HepG2 (cell line): ENCODE measurements around the gene DENND1C. TPM values are rescaled to one million over a fixed set of nuclear protein-coding genes. Genes with fewer than 3 reads are reported as not detected.
"Not testable (repeated sequence)": the region's sequence is repeated elsewhere in the genome, so short reads cannot be mapped to it uniquely, and the experiment has no call there.

Experiments used
- ATAC-seq: fragments of 200-7000 bp; cut with Tn5 transposase; 3 replicates; pipeline ENCODE4 v1.9.1; 2020; ENCODE audit warnings: mild to moderate bottlenecking, moderate library complexity
- BruUV-seq: library from RNA; stranded (reverse); fragments of 400-500 nt; replicated peaks from 2 replicates; lab custom pipeline; 2021; lab: Mats Ljungman, UMichigan
- CTCF ChIA-PET: fragments of 300-600 bp; formaldehyde crosslinking; extraction: SDS; loops from one replicate; lab custom pipeline; 2021; ENCODE audit warnings: low total read pairs, inconsistent platforms, low intra/inter-chr PET ratio; lab: Yijun Ruan, JAX
- POLR2A ChIA-PET: fragments of 350-600 bp; sonication (Branson Sonifier 250); formaldehyde crosslinking; loops from one replicate; lab custom pipeline; 2020; ENCODE audit warnings: antibody characterized with exemption, inconsistent platforms; lab: Yijun Ruan, JAX
- DNase-seq: peaks from one replicate; pipeline ENCODE4 v3.0.0-alpha.2; 2015; ENCODE audit warnings: low spot score
- FAIRE-seq: peaks from 3 replicates; lab custom pipeline; 2011; peaks lifted over from hg19 to GRCh38; lab: Jason Lieb, UNC
- H2AFZ ChIP-seq: one replicate; pipeline ENCODE4 v1.6.1; 2011; ENCODE audit warnings: low read length, inconsistent platforms
- H3K27ac ChIP-seq: fragments of 300-600 bp; 3 replicates; pipeline ENCODE4 v1.8.0; 2011; ENCODE audit warnings: mixed run types, mild to moderate bottlenecking, mixed read lengths, low read length, inconsistent platforms; ENCODE audit not compliant: insufficient read depth; ENCODE audit errors: extremely low read length
- H3K27me3 ChIP-seq, 2 experiments: fragments of 200-600 bp in 1 of 2; 2 replicates in 1 of 2; 3 replicates in 1 of 2; pipeline versions ENCODE4 v1.6.0 to v1.8.0; 2011; ENCODE audit warnings: low read length in 2 of 2, mild to moderate bottlenecking in 2 of 2, moderate library complexity in 2 of 2, inconsistent platforms in 1 of 2; ENCODE audit not compliant: insufficient read depth in 2 of 2, control insufficient read depth in 1 of 2
- H3K36me3 ChIP-seq, 2 experiments: fragments of 200-600 bp in 1 of 2; replicated peaks in 1 of 2; 2 replicates in 1 of 2; 3 replicates in 1 of 2; pipeline versions ENCODE4 v1.5.1 to v1.8.0; 2011; ENCODE audit warnings: low read length in 2 of 2, inconsistent platforms in 1 of 2; ENCODE audit not compliant: insufficient read depth in 2 of 2, control insufficient read depth in 1 of 2
- H3K4me1 ChIP-seq: 2 replicates; pipeline ENCODE4 v1.5.1; 2012; ENCODE audit warnings: low read length, inconsistent platforms; ENCODE audit not compliant: insufficient read depth
- H3K4me2 ChIP-seq: 2 replicates; pipeline ENCODE4 v1.6.0; 2011; ENCODE audit warnings: low read depth, low read length, inconsistent platforms
- H3K4me3 ChIP-seq, 3 experiments: fragments of 200-600 bp in 1 of 3; sonication (generic), shearing (Covaris generic) in 1 of 3; replicated peaks in 1 of 3; 2 replicates each; pipeline ENCODE4 v1.5.1; 2011 to 2016; ENCODE audit warnings: low read length in 3 of 3, inconsistent platforms in 2 of 3, low read depth in 2 of 3, mild to moderate bottlenecking in 2 of 3, control low read depth in 1 of 3, mixed read lengths in 1 of 3; ENCODE audit not compliant: insufficient read depth in 1 of 3
- H3K79me2 ChIP-seq: one replicate; pipeline ENCODE4 v1.6.1; 2011; ENCODE audit warnings: low read length, inconsistent platforms; ENCODE audit not compliant: insufficient read depth
- H3K9ac ChIP-seq: 2 replicates; pipeline ENCODE4 v1.6.0; 2011; ENCODE audit warnings: mild to moderate bottlenecking, low read depth, low read length, inconsistent platforms; ENCODE audit not compliant: insufficient read depth
- H3K9me3 ChIP-seq: 2 replicates; pipeline ENCODE4 v1.5.1; 2012; ENCODE audit warnings: mild to moderate bottlenecking, low read length
- H4K20me1 ChIP-seq: 2 replicates; pipeline ENCODE4 v1.6.0; 2011; ENCODE audit warnings: inconsistent platforms, mild to moderate bottlenecking, low read length, moderate library complexity; ENCODE audit not compliant: insufficient read depth
- HNRNPK ChIP-seq: fragments of 200-400 bp; formaldehyde crosslinking; IDR thresholded peaks from 2 replicates; pipeline ENCODE4 v1.6.1; 2018; ENCODE audit warnings: low read length, low read depth, moderate library complexity, mild to moderate bottlenecking; ENCODE audit not compliant: poor library complexity, severe bottlenecking
- JUND ChIP-seq: sonication (generic); formaldehyde crosslinking; IDR thresholded peaks from 2 replicates; pipeline ENCODE4 v1.8.0; 2022; ENCODE audit warnings: mild to moderate bottlenecking, missing genetic modification reagents
- MLLT10 ChIP-seq: sonication (generic); formaldehyde crosslinking; IDR thresholded peaks from 2 replicates; pipeline ENCODE4 v1.4.0; 2020; ENCODE audit warnings: missing genetic modification reagents
- SALL1 ChIP-seq: sonication (generic); formaldehyde crosslinking; IDR thresholded peaks from 2 replicates; pipeline ENCODE4 v1.8.0; 2022; ENCODE audit warnings: mild to moderate bottlenecking, missing genetic modification reagents
- ZNF143 ChIP-seq: sonication (generic); formaldehyde crosslinking; IDR thresholded peaks from 2 replicates; pipeline ENCODE4 v1.4.0; 2020; ENCODE audit warnings: missing genetic modification reagents
- ZNF17 ChIP-seq: sonication (generic); formaldehyde crosslinking; IDR thresholded peaks from 2 replicates; pipeline ENCODE4 v1.5.0; 2020; ENCODE audit warnings: mild to moderate bottlenecking, missing genetic modification reagents
- ZNF230 ChIP-seq: sonication (generic); formaldehyde crosslinking; IDR thresholded peaks from 2 replicates; pipeline ENCODE4 v1.4.0; 2020; ENCODE audit warnings: mild to moderate bottlenecking, missing genetic modification reagents
- ZNF737 ChIP-seq: sonication (generic); formaldehyde crosslinking; IDR thresholded peaks from 2 replicates; pipeline ENCODE4 v1.5.0; 2020; ENCODE audit warnings: missing genetic modification reagents, mild to moderate bottlenecking, borderline replicate concordance
- WGBS: methylation state at CpG from one replicate; pipeline ENCODE4 v1.1.6; 2017; ENCODE audit warnings: low lambda C conversion rate; 5-methylcytosine and 5-hydroxymethylcytosine counted together
- in situ Hi-C: cut with HindIII; loops from 2 replicates; pipeline ENCODE4 v1.10.0; 2017; ENCODE audit warnings: low pct_unique_long_range_greater_than_20kb; ENCODE audit not compliant: extremely low pct_ligation_motif_present
- intact Hi-C: fragments of 100-400 bp; cut with micrococcal nuclease; formaldehyde crosslinking; loops from one replicate; pipeline ENCODE4 v1.10.0; 2022; ENCODE audit not compliant: unreplicated experiment
- polyA plus RNA-seq, 8 experiments: library from polyadenylated mRNA; depleted of rRNA in 3 of 8; stranded (reverse) in 7 of 8; unstranded in 1 of 8; fragments of >200 nt; fragmentation: Illumina TruSeq in 4 of 8; extraction: Trizol in 4 of 8; gene quantifications; 2 replicates each; pipeline versions ENCODE4 v1.2.1 to v1.2.3, GENCODE V29; 2011 to 2016; ENCODE audit warnings: low read depth in 4 of 8, missing spikeins in 1 of 8, mixed read lengths in 1 of 8; ENCODE audit not compliant: insufficient read depth in 1 of 8
- total RNA-seq, 5 experiments: library from RNA; depleted of rRNA; stranded (reverse); fragments of >200 nt; fragmentation: Illumina TruSeq; extraction: Trizol; gene quantifications; 2 replicates each; pipeline ENCODE4 v1.2.3, GENCODE V29; 2016; ENCODE audit warnings: low read depth in 1 of 5
- TF ChIP-seq, protein P1 (sequence below): sonication (generic); formaldehyde crosslinking; IDR thresholded peaks from 2 replicates; pipeline ENCODE4 v1.4.0; 2020; ENCODE audit warnings: mild to moderate bottlenecking, low read depth, missing genetic modification reagents
- TF ChIP-seq, protein P2 (sequence below): IDR thresholded peaks from 2 replicates; pipeline ENCODE4 v1.6.1; 2016; ENCODE audit warnings: missing biosample characterization, missing genetic modification reagents, low read depth

The DENND1C gene
- total and polyA plus RNA-seq, 2 of the 13 experiments (the other 11 are each of a cell fraction or from before 2014, with no cell fraction given) = 0.04 to 0.73 TPM

DNA sequence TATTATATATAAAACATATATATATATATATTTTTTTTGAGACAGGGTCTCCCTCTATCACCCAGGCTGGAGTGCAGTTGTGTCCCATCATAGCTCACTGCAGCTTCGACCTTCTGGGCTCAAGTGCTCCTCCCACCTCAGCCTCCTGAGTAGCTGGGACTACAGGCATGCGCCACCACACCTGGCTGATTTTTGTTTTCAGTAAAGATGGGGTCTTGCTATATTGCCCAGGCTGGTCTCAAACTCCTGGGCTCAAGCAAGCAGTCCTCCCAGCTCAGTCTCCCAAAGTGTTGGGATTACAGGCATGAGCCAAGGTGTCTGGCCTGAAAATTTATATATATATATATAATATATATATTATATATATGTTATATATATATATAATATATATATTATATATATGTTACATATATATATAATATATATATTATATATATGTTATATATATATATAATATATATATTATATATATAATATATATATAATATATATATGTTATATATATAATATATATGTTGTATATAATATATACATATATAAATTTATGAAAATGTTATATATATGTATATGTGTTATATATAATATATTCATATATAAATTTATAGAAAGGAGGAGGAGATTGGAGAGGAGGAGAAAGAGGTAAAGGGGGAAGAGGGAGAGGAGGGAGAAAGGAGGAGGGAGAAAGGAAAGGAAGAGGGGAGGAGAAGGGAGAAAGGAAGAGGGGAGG is 52.7 kb downstream of the DENND1C start:
- H3K27ac ChIP-seq, H3K4me3 ChIP-seq, intact Hi-C loops, POLR2A ChIA-PET, H3K9me3 ChIP-seq, H3K27me3 ChIP-seq, FAIRE-seq, H3K79me2 ChIP-seq, ATAC-seq, H3K4me2 ChIP-seq, H2AFZ ChIP-seq: not testable (repeated sequence)
- H3K4me1 ChIP-seq = peaks cover 14% of the 10 kb centered on the region
- peak; percentile 92 for TF ChIP-seq HNRNPK
- TF ChIP-seq, all 625 proteins: peak for 1; not testable (repeated sequence) for 624
- BruUV-seq, CTCF ChIA-PET, H3K36me3 ChIP-seq, H3K9ac ChIP-seq, DNase-seq, in situ Hi-C loops, H4K20me1 ChIP-seq: not testable (repeated sequence)
- WGBS = 50% methylated on average over 2 of the region's 2 CpGs

DNA sequence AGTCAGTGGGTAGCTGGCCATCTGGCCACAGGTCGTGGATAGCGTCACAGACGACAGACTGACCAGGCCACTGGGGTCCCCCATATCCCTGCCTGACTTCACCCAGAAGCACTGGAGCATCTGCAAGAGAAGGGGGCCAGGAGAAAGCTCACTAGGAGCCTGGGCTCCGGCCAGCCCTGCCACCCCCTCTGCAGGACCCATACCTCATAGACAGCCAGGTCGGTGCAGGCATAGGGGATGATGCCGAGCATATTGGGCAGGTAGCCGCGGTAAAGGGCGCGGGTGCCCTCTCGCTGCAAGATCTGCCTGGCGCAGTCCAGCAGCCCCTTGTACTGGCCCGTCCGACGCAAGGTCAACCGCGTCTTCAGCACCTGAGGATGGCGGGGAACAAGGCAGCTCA is 54.5 kb downstream of the DENND1C start:
- no peak for FAIRE-seq

More for the DNA sequence above, 54.5 kb downstream of the DENND1C start:
- no peak overlapping the region for H3K4me3 ChIP-seq
- H3K36me3 ChIP-seq = peaks cover 1 to 5% of the 10 kb centered on the region in 2 experiments; a peak in 3 of 5 replicates
- no peak for DNase-seq
- H4K20me1 ChIP-seq = peaks cover 20% of the 10 kb centered on the region
- no peak overlapping the region for H3K27ac ChIP-seq
- CTCF ChIA-PET = no interaction called here
- no peaks in the 10 kb centered on the region for H3K9me3 ChIP-seq
- no peak overlapping the region for H3K9ac ChIP-seq
- no peak overlapping the region for H3K4me2 ChIP-seq
- POLR2A ChIA-PET = interaction anchor here (3.0 kb wide), 1 partner anchor 54 kb away, joined by 29 read pairs; the partner anchor contains the start of gene ALKBH7
- H2AFZ ChIP-seq = no peak overlapping the region
- WGBS = 94% methylated on average over 7 of the region's 18 CpGs
- TF ChIP-seq SALL1 (CRISPR knock-in tag) (no peak), ZNF230 (CRISPR knock-in tag) (no peak), ZNF737 (CRISPR knock-in tag) (no peak), MLLT10 (CRISPR knock-in tag) (no peak), ZNF143 (CRISPR knock-in tag) (no peak), JUND (no peak), ZNF17 (no peak)
- TF ChIP-seq, protein P1, sequence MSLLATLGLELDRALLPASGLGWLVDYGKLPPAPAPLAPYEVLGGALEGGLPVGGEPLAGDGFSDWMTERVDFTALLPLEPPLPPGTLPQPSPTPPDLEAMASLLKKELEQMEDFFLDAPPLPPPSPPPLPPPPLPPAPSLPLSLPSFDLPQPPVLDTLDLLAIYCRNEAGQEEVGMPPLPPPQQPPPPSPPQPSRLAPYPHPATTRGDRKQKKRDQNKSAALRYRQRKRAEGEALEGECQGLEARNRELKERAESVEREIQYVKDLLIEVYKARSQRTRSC (CRISPR knock-in tag) = no peak
- TF ChIP-seq, protein P2, sequence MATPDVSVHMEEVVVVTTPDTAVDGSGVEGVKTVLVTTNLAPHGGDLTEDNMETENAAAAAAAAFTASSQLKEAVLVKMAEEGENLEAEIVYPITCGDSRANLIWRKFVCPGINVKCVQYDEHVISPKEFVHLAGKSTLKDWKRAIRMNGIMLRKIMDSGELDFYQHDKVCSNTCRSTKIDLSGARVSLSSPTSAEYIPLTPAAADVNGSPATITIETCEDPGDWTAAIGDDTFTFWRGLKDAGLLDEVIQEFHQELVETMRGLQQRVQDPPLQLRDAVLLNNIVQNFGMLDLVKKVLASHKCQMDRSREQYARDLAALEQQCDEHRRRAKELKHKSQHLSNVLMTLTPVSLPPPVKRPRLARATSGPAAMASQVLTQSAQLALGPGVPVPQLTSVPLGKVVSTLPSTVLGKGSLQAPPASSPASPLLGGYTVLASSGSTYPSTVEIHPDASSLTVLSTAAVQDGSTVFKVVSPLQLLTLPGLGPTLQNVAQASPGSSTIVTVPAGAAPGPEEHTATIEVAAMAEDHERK (CRISPR knock-in tag) = no peak
- TF ChIP-seq, all 625 proteins: peak for 0
- intact Hi-C loops (no loop called here), in situ Hi-C loops (no loop called here)
- Histone ChIP-seq H3K79me2 (peaks cover 20% of the 10 kb centered on the region), H3K27me3 (no peaks in the 10 kb centered on the region; a peak in 1 of 5 replicates), H3K4me1 (peaks cover 27% of the 10 kb centered on the region)
- BruUV-seq = no TSS peak
- no peak for ATAC-seq
